Large intestine (tissue), 3 donors: ENCODE results near the gene CHAF1A. TPM values are rescaled to one million over a fixed set of nuclear protein-coding genes. Genes with fewer than 3 reads are reported as not detected.

ENCODE experiments used
- DNase-seq, 2 donors: peaks; one replicate each; pipeline versions ENCODE4 v3.0.0 to v3.0.0-alpha.2; 2013
- H3K27ac ChIP-seq: one replicate; pipeline ENCODE4 v1.5.1; 2013; ENCODE audit warnings: low read length
- H3K27me3 ChIP-seq: 2 replicates; pipeline ENCODE4 v1.6.1; 2013; ENCODE audit warnings: low read length; ENCODE audit not compliant: control insufficient read depth, insufficient read depth
- H3K36me3 ChIP-seq: 2 replicates; pipeline ENCODE4 v1.6.1; 2013; ENCODE audit warnings: low read length; ENCODE audit not compliant: control insufficient read depth, insufficient read depth
- H3K4me1 ChIP-seq: one replicate; pipeline ENCODE4 v1.6.1; 2013; ENCODE audit warnings: low read length; ENCODE audit not compliant: control insufficient read depth, insufficient read depth
- H3K4me3 ChIP-seq: one replicate; pipeline ENCODE4 v1.5.1; 2013; ENCODE audit warnings: low read length
- H3K9me3 ChIP-seq: one replicate; pipeline ENCODE4 v1.6.1; 2013; ENCODE audit warnings: mild to moderate bottlenecking, low read depth, low read length, moderate library complexity; ENCODE audit not compliant: control insufficient read depth
- WGBS: methylation state at CpG from one replicate; pipeline ENCODE4 v1.1.5; 2013; ENCODE audit warnings: low lambda C conversion rate; ENCODE audit not compliant: insufficient coverage; 5-methylcytosine and 5-hydroxymethylcytosine counted together
- polyA plus RNA-seq: library from polyadenylated mRNA; unstranded; fragments of 120-200 nt; gene quantifications from one replicate; pipeline ENCODE4 v1.2.1, GENCODE V29; 2013

The CHAF1A gene
- polyA plus RNA-seq, 1 donor = 12.4 TPM

- Histone ChIP-seq H3K9me3 (no peaks in the 10 kb centered on the region), H3K4me1 (peaks cover 12% of the 10 kb centered on the region), H3K4me3 (no peak overlapping the region), H3K27me3 (no peaks in the 10 kb centered on the region), H3K36me3 (peaks cover 61% of the 10 kb centered on the region), H3K27ac (no peak overlapping the region)
- no CpG with 5 or more reads among the region's 24 CpGs for WGBS
- no peak for DNase-seq
Measured at GRCh38 chr19:4452230-4452990, 50.0 kb downstream of the CHAF1A start.

- peaks cover 50% of the 10 kb centered on the region for H3K36me3 ChIP-seq
Measured at GRCh38 chr19:4453232-4454179, 51.1 kb downstream of the CHAF1A start.

GRCh38 chr19:4454747-4455718, 52.6 kb downstream of the CHAF1A start:
- H3K27me3 ChIP-seq = no peaks in the 10 kb centered on the region
- H3K4me3 ChIP-seq = no peak overlapping the region
- peaks cover 35% of the 10 kb centered on the region for H3K36me3 ChIP-seq
- H3K4me1 ChIP-seq = peaks cover 12% of the 10 kb centered on the region
- H3K9me3 ChIP-seq = no peaks in the 10 kb centered on the region
- WGBS = no CpG with 5 or more reads among the region's 29 CpGs
- no peak overlapping the region for H3K27ac ChIP-seq
- DNase-seq = no peak

More at GRCh38 chr19:4453232-4454179, 51.1 kb downstream of the CHAF1A start:
- no peak overlapping the region for H3K27ac ChIP-seq
- WGBS = no CpG with 5 or more reads among the region's 34 CpGs
- no peaks in the 10 kb centered on the region for H3K9me3 ChIP-seq
- peaks cover 12% of the 10 kb centered on the region for H3K4me1 ChIP-seq
- DNase-seq = no peak
- no peaks in the 10 kb centered on the region for H3K27me3 ChIP-seq
- no peak overlapping the region for H3K4me3 ChIP-seq

- WGBS = 42% methylated on average over 2 of the region's 15 CpGs
- H3K4me1 ChIP-seq = peaks cover 12% of the 10 kb centered on the region
- H3K27ac ChIP-seq = peak overlapping the region; percentile 77
- peak overlapping the region; percentile 88 for H3K4me3 ChIP-seq
- H3K36me3 ChIP-seq = peaks cover 32% of the 10 kb centered on the region
- H3K9me3 ChIP-seq = no peaks in the 10 kb centered on the region
- DNase-seq = peak in 1 of 2 donors; percentile 15
- H3K27me3 ChIP-seq = no peaks in the 10 kb centered on the region
Measured at GRCh38 chr19:4455719-4456475, 53.5 kb downstream of the CHAF1A start.

DNA sequence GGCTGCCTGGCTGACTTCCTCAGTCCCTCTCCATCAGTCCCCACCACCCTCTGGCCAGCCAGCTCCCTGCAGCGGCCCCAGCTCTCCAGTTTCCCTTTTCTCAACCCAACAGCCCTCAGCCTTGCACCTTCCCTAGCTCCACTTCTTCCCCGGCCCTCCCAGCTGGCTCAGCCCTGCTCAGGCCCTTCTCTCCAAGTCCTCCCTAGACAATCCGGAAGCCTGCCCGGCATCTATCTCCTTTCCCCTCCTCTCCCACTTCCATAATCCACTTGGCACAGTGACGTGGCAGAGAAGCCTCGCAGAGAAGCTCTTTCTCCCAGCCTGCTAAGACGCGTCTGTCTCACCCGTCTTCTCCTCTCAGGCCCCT, 54.0 kb downstream of the CHAF1A start:
- Histone ChIP-seq H3K27ac (peak overlapping the region; percentile 77), H3K4me3 (peak overlapping the region; percentile 88), H3K36me3 (peaks cover 26% of the 10 kb centered on the region), H3K4me1 (peaks cover 12% of the 10 kb centered on the region), H3K9me3 (no peaks in the 10 kb centered on the region), H3K27me3 (no peaks in the 10 kb centered on the region)
- no CpG with 5 or more reads among the region's 9 CpGs for WGBS
- peak in 1 of 2 donors; percentile 48 for DNase-seq

DNA sequence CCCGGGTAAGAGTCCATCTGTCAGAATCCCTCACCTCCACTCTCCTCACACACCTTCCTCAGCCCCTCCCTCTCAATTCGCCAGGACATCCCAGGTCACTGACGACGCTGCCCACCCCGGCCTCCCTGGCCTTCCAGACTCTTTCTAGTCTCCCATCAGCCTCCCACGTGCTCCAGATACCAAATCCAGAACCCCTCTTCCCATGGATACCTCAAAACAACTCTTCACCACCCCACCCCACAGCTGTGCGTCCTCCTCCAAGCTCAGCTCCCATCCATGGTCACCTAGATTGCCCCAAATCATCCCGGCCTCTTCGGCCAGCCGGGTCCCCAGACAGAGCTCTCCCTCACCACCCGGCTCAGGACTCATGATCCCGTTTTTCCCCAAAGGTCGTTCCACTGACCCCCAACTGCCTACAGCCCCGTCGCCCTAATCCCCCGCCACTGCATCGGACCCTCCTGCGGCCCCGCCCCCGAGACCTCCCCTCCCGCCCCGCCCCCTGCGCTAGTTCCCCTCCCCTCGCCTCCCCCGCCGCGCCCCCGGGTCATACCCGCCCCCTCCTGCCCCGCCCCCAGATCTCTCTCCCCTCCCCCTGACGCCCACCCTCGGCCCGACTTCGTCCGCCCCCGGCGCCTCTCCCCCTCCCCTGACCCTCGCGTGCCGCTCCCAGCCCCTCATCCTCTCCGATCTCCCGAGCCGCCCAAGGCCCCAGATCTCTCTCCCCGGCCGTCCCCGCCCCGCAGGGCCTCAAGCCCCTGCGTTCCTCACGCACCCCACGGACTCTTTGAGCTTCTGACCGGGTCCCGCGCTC, 54.6 kb downstream of the CHAF1A start:
- Histone ChIP-seq H3K4me1 (peaks cover 12% of the 10 kb centered on the region), H3K9me3 (no peaks in the 10 kb centered on the region), H3K27me3 (no peaks in the 10 kb centered on the region), H3K4me3 (peak overlapping the region; percentile 88), H3K36me3 (peaks cover 24% of the 10 kb centered on the region), H3K27ac (peak overlapping the region; percentile 89)
- DNase-seq = peak; percentile 49 to 71
- WGBS = no CpG with 5 or more reads among the region's 53 CpGs

- H3K4me1 ChIP-seq = peaks cover 12% of the 10 kb centered on the region
- peak; percentile 97 for DNase-seq
- H3K27ac ChIP-seq = peak within 1 kb of the TSS; percentile 89
- peaks cover 16% of the 10 kb centered on the region for H3K36me3 ChIP-seq
- no peaks in the 10 kb centered on the region for H3K27me3 ChIP-seq
- peak within 1 kb of the TSS; percentile 88 for H3K4me3 ChIP-seq
- WGBS = 20% methylated on average over 1 of the region's 52 CpGs
- H3K9me3 ChIP-seq = no peaks in the 10 kb centered on the region
Measured at GRCh38 chr19:4457654-4458395, 55.4 kb downstream of the CHAF1A start, which contains the start of gene UBXN6. Gene UBXN6 (minus strand): TSS chr19:4457794. CDS start chr19:4457697, 97 bp downstream.

- DNase-seq = no peak
- Histone ChIP-seq H3K27me3 (no peaks in the 10 kb centered on the region), H3K27ac (no peak overlapping the region), H3K36me3 (no peaks in the 10 kb centered on the region), H3K4me1 (no peaks in the 10 kb centered on the region), H3K4me3 (no peak overlapping the region), H3K9me3 (no peaks in the 10 kb centered on the region)
- no CpG with 5 or more reads among the region's 8 CpGs for WGBS
Measured at GRCh38 chr19:4464815-4465581, 62.6 kb downstream of the CHAF1A start.
